Hematopoietic multipotent progenitor cell treated with erythropoietin and hydrocortisone succinate and interleukin-3 and kit ligand, for 8 days (in vitro differentiated cells): ENCODE measurements around the gene WDR64.

Experiments used
- DNase-seq: peaks from one replicate; pipeline ENCODE4 v3.0.0-alpha.2; 2015

WDR64 gene

DNA sequence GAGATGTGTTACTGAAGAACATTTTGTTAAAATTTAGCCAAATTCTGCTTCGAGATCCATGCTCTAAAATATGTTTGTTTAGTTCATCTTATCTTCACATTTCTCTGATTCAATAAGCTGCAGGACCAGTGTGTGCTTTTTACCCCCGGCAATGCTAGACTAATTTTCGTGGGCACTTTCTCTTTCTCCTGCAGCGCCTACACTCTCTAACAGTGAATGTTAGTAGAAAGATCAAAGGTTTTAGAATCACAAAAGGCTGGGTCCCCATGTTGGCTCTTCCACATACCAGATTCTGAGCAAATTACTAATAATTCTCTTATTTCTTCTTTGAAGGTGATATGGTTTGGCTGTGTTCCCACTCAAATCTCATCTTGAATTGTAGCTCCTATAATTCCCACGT lies 20.4 kb upstream of the WDR64 start:
- DNase-seq, result no peak

DNA sequence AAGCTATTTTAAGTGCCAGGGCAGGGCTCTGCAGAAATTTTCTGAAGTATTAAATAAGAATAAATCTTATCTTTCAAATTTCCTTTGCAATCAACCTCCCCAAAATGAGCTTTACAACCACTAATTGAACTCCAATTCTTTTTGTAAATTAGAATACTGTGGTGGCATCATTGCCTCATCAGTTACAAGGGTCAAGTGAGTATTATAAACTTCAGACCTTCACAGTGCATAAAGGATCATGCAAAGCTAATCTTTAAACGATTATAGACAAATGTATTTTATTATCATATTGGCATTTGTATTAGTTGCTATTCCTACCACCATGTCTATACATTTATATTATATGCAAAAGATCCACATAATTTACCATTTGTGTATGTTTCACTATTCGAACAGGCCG lies 19.1 kb upstream of the WDR64 start:
- DNase-seq, result no peak

DNA sequence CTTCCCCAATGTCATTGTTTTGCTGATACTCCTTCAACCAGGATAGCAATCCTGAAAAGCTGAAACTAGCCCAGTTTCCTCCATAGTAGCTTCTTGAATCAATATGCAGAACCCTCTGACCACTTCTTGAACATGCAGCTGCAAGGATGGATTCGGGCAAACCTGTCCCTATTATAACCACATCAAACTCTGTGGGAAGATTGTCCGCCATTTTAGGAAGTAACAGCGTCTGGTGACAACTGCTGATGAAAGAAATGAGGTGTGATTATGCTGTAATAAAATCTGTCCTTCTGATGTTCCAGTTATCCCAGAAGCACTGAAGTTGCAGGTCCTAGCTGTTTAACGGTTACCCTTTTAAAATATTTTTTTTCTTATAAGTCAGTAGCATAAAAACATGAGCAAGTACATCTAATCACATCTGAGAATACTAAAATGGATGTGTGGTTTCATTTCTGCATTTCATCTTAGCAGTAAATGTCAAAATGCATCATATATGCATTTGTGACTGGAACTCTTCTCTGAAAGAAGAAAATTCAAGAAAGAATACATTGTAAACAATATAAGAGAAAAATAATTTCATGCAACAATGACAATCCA lies 16.4 kb upstream of the WDR64 start:
- DNase-seq, result no peak

DNA sequence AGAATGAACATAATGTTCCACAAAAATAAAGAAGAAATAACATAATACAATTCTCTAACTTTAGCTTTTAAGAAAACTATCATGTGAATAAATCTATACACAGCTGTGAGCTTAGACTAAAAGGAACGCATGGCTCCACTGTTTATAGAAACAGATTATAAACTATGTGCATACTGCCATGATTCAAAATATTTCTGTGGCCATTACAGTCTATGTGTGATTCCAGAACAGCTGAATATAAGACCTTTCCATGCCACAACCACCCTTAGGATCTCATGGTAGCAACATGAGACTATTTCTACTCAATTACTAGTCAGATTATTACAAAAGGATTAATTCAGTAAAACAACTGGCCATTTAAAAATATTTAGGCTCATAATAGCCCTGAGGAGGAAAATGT lies 15.8 kb upstream of the WDR64 start:
- DNase-seq, result no peak

DNA sequence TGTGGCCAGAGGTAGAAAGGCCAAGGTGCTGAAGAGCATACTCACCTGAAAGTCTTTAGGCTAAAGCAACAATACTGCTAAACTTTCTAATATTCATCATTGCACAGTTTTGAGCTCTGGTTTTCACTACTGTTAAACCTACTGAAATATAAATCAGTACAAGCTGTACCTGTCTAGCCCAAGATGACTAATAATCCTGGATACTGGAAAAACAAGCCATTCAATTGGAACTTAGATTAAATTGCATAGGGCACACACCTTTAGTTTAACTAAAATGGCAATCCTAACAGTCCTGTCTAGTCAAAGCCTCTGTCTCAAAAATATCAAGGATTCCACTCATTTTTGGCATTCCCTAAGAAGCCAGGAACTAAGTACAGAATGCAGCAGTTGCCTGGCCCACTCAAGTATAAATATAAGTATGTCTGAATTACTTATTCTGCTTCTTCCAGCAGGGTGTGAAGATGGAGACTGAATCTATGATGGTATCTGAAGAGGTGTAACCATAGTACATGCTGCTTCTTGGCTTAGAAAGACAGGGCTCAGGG lies 15.0 kb upstream of the WDR64 start:
- DNase-seq, result no peak

DNA sequence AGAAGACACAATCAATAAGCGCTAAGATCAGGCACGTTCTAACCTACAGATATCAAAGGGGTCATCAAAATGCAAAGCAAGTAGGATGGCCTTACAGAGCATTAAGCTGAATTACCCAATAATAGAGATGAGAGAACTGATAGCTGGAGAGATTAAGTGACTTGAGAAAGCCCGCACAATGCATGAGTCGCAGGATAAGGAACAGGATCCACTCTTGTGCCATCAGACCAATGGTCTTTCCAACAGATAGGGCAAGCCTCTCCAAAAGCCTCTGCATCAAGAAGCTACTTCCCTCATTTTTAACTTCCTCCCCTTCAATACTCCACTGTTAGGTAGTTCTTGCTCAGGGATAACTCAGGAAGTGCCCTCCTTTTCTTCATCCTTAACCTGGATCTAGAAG lies 14.5 kb upstream of the WDR64 start:
- DNase-seq, result peak; percentile 17

DNA sequence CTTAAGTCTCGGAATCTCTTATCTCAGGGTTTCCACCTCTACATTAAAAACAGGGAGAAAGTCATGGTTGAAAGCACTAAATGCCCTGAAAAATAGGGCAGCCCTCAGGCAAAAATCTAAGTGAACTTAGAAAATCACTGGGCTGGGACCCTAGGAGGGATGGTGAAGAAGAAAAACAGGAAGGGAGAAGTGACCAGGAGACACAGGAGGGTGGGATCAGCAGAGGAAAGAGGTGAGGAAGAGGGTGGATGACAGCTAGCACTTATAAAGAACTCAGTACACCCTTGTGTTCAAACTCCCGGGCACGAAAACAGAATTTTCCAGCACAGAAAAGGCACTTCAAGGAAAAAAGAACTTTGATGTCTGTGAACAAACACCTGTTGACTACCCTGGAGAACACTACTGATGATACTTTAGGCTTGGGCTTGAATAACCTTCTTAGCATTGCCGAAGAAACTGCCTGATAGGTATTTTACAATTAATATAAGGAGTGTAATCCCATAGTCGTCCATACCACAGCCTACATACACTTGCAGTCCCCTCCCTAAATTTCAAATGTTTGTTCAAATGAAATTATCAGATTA lies 13.9 kb upstream of the WDR64 start:
- DNase-seq, result no peak

DNA sequence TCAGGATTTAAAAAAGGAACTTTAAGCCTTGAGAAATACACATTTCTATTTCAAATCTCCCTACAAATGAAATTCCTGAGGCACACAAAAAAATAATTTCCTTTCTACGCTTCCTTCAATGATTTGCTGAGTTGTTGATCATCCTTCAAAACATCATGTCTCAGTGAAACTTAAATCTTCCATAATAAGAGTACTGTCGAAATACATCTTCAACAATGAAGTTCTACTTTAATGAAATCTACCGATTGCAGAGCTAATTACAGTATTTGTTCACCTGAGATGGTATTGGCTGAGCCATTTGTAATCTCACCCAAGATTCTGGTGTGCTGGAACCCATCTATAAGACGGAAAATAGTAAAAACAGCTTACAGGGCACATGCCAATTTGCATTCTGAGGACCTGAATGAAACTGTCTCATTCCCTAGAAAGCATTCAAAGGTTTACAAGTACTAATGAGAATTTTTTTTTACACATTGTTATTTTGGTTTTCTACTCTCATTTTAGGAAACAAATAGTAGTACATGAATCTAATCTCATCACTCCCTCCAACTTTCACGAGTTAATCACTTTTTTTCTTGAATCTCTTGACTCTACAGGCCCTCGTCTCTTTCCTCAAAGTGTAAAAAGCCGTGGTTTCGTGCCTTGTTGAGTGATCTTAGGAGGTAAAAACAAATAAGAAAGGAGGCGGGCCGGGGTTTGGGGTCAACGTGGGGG lies 13.0 kb upstream of the WDR64 start:
- peak; percentile 39 for DNase-seq

DNA sequence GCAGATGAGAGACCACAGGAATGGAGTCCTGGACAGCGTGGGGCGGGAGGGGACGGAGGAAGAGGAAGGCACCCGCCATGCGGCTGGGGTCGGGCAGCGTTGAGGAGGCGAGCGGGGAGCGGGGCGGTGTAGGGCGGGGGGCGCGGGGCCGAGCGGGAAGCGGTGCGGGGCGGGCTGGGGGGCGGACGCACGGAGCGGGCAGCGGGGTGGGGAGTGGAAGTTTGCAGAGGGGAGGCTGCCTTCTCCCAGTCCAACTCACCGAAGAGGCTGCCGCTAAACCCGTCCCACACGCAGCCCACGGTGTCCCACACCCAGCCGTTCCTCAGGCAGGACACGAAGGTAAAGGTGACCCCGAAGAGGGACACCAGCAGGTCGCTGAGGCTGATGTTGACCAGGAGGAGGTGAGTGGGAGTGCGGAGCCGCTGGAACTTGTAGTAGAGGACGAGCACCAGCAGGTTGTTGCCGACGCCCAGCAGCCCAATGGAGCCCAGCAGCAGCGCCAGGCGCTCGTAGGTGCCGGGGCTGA lies 12.4 kb upstream of the WDR64 start:
- peak; percentile 55 for DNase-seq

DNA sequence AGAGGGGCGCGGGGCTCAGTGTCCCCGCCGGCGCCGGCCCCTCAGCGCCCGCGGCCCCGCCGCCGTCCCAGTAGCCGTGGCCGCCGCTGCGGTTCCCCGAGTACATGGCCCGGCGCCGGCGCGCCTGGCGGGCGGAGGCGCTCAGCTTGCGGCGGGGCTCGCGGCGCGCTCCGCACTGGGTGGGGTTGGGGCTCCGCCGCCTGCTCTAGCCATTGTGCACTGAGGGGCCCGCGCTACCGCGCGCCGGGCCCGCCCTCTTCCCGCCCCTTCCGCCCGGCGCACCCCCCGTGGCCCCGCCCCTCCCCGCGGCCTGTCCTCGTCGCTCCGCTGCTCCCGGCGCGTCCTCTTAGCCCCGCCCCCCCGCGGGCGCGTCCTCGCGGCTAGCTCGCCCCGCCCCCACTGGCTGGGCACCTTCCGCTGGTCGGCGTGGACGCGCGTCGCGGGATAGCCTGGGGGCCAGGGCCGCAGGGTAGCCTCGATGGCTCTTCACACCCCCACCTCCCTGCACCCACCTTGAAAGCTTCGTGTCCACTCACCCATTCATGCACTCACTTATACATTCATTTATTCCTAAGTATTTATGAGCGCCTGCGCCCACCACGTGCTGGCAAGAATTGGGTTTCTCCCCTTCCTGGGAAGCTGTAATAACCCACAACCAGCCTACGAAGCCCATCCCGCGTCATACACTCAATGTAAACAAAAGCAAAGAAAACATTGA lies 11.8 kb upstream of the WDR64 start, which contains the start of the genes CHML and OPN3:
TSS of gene CHML (minus strand) at position 221 of the 718 bp plus-strand sequence. CDS start 4,603 bp downstream, outside the sequence.
TSS of gene OPN3 (minus strand) at position 221 of the 718 bp plus-strand sequence. CDS start at position 106, 115 bp downstream.
- peak; percentile 88 for DNase-seq

DNA sequence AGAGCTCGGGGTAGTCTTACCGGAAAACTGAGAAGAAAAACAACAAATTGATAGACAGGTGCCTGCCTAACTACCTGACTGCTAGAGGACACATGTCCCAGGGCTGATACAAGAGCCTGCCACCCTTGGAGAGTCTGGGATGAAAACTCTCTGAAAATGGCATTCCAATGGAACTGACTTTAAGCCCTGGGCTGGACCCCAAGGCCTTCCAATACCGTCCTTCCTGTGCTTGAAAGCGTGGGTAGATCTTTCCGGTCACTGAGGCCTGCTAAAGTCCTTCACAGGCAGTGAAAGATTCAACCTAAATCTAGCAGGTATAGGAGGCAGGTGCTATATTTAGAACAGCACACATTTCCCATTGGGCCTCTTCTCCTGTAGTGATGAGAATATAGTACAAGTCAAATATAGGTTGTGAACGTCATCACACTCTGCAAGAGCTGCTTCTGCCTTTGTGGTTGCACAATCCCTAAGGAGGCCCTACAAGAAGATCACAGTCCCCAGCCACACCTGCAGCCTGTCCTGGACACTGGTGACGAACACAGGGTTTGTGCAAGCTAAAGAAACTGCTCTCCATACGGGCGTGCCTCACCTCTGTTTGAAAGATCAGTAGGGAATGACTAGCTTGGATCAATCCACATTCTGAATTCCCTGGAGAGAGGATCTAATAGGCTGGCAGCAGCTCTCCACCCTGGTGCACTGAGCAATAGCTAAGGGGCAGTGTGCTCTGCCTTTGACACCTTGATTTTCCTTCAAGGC lies 11.0 kb upstream of the WDR64 start:
- DNase-seq, result no peak

DNA sequence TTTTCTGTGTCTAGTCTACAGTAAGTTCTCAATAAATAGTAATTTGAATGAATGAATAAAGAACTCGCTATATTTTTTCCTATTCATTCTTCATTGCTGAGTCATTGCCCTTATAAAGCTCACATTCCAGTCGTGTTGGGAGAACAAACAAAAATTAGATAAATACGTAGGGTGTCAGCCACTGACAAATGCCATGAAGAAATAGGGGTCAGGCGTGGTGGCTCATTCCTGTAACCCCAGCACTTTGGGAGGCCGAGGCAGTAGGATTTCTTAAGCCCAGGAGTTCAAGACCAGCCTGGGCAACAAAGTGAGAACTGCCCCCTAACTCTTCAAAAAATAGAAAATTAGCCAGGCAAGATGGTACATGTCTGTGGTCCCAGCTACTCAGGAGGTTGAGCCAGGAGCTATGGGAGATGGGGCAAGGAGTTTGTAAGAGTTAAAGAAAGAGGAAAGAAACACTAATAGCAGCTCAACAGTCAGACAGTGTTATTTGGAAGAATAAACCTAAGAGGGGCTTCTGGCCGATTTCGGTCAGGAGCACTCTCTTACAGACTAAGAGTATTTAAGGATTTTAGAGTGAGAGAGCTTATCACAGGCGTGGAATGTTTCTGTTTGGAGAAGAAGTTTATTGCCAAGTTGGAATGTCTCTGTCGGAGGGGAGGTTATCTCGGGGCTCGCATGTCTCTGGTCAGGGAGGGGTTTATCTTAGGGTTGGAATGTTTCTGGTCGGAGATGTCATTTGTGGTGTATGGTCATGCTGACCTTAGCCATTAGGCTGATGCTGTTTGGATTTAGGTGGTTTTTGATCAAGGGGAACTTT lies 10.1 kb upstream of the WDR64 start:
- DNase-seq, result no peak

DNA sequence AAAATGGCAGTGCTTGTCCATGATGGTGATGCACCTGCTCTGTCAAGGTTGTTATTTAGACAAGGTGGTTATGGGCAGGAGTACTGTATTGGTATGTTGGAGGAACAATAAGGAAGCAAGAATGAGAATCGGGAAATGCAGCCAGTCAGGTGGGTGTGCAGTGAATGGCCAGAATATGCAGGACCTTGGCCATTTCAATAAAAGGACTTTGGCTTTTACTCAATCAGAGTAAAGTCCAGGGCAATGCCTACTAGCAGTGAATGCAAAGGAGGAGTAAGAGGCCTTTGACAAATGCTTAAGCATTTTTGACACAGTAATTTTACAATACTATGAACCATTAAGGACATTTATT lies 9.5 kb upstream of the WDR64 start:
- DNase-seq, result no peak

DNA sequence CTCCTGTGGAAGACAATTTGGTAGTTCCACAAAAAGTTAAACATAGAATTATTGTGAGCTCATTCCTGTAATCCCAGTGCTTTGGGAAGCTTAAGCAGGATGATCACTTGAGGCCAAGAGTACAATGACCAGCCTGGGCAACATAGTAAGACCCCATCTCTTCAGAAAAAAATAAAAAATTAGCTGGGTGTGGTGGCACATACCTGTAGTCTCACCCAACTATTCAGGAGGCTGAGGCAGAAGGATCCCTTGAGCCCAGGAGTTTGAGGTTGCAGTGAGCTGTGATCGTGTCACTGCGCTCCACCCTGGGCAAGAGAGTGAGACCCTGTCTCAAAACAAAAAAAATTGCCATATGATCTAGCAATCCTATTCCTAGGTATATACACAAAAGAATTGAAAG lies 7.8 kb upstream of the WDR64 start:
- DNase-seq, result no peak

DNA sequence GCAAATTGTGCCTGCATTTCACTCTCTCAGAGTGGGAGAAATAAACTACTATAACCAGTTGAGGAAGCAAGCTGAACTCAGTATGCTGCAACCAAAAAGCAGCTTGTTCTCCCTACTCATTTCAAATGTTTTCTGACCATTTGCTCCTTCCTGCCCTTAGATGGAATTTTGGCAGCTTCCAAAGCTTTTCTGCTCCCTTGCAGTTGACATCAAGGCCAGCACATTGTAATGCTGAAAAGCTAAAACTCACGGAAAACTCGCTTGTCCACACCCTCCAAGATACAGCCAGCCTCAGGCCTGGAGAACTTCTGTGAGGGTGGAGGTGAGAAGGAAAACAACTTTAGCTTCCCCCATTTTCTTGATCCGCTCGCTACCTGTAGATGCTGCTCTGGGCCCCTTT lies 6.9 kb upstream of the WDR64 start:
- DNase-seq, result no peak

DNA sequence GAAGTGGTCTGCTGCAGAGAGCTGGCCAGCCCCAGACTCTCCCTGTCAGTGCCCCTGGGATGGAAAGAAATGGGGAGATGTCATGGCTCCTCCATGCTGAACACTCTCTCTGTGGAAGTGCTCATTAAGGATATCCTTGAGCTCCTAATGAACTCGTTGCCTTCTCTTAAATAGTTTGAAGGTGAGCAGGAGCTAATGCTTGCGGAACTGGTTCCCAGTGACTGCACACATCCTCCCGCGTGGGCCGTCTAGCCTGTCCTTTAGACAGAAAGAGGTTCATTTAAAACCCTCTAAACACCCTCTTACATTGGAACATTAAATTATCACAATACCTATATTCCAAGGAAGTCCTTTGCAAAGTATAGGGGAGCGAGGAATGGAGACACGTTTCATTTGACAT lies 5.9 kb upstream of the WDR64 start:
- DNase-seq, result no peak

DNA sequence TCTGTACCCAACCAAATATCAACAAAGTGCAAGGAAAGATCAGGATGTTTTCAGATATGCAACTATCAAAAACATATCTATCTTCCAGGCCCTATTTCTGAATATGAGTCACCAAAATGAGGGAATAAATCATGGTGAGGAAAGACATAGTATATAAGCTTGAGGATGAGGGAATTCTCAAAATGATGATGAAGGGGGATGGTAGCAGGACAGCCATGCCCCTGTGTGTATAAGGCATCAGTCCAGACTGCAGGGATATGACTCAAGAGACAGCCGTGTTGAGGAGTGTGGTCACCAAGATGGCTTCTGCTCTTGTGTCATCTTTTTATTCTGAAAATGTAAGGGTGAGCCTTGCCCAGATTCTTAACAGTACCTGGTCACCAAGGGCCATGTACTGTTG lies 4.4 kb upstream of the WDR64 start:
- no peak for DNase-seq

DNA sequence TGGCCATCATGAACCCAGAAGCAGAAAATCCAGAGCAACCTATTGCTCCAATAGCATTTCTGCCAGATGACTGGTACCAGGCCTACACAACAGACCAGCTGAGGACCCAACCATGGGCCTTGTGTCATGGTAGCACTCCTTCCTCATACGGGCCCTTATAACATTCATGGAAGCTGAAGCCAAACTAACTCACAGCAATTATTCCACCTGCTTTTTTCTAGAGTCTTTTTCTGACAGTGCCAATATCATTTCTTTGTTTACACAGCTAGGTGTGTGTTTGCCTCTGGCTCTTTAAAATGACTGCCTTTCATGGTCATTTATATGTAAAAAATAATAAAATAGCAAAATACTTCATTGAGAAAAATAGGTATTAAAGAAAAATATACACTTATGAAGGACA lies 3.9 kb upstream of the WDR64 start:
- DNase-seq, result no peak

DNA sequence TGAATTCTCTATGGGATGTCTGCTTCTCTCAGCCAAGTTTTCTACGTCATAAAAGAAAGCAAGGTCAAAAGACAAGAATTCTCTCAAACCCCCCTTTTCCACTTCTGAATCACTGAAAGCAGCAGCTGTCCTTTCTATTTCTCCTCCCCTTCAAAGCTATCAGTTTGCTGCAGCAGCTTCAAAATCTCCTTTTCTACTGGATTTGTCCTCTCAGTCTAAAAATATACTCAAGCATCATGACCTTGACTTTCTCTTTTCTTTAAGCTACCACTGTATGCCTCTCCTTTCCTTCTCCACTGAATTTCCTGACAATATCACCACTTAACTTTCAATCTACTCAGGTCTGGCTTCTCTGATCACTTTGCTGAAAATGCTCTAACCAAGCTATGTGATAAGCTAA lies 1.9 kb downstream of the WDR64 start:
- DNase-seq, result no peak

DNA sequence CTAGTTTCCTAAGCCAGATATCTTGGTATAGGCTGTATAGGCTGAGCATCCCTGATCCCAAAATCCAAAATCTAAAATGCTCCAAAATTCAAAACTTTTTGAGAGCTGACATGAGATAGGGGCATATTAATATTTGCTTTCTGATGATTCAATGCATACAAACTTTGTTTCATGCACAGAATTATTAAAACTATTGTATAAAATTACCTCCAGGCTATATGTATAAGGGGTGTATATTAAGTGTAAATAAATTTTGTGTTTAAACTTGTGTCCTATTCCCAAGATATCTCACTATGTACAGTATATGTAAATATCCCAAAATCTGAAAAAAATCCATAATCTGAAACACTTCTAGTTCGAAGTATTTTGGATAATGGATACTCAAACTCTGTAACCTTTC lies 2.6 kb downstream of the WDR64 start:
- no peak for DNase-seq

DNA sequence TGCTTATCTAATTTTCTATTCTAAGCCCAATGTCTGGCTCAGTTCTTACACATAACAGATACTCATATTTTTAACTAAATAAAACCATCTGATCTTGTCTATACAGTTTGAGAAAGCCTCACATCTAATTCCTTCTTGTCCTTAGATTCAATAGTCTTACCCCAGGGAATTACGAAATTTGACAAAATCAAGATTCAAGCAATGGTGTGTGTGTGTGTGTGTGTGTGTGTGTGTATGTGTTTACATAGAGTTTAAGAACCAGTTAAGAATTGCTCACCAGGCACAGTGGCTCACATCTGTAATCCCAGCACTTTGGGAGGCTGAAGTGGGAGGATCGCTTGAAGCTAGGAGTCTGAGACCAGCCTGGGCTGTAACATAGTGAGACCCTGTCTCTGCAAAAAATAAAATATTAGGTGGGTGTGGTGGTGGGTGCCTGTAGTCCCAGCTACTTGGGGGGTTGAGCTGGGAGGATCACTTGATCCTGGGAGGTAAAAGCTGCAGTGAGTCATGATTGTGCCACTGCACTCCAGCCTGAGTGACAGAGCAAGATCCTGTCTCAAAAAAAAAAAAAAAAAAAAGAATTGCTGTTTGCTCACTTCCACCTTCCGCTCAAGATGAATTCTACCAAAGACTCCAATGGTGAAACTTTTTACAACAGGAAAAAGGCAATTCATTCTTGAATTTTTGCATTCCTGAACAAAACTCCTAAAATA lies 6.2 kb downstream of the WDR64 start:
- DNase-seq, result no peak
